A673 (cell line): ENCODE measurements around the gene CCR8. TPM values are rescaled to one million over a fixed set of nuclear protein-coding genes. Genes with fewer than 3 reads are reported as not detected.

Experiments
- BruUV-seq: library from RNA; stranded (reverse); fragments of 400-500 nt; replicated peaks from 2 replicates; lab custom pipeline; 2021; lab: Mats Ljungman, UMichigan
- CTCF ChIA-PET: fragments of 300-600 bp; sonication (Branson Sonifier 250); formaldehyde crosslinking; loops from one replicate; lab custom pipeline; 2022; ENCODE audit warnings: antibody characterized with exemption; lab: Charles Lee
- POLR2A ChIA-PET: fragments of 300-600 bp; sonication (Branson Sonifier 250); formaldehyde crosslinking; loops from one replicate; lab custom pipeline; 2022; ENCODE audit warnings: antibody characterized with exemption; ENCODE audit not compliant: low non-redundant PET; lab: Charles Lee
- DNase-seq: peaks from one replicate; pipeline ENCODE4 v3.0.0-alpha.2; 2015; ENCODE audit warnings: low spot score
- H3K27ac ChIP-seq: fragments of 200-600 bp; sonication (generic); 2 replicates; pipeline ENCODE4 v1.5.1; 2016; ENCODE audit warnings: mixed run types, low read depth, mild to moderate bottlenecking, mixed read lengths, antibody characterized with exemption, low read length; ENCODE audit not compliant: poor library complexity, severe bottlenecking
- H3K27me3 ChIP-seq: fragments of 200-600 bp; sonication (generic); replicated peaks from 2 replicates; pipeline ENCODE4 v1.6.1; 2017; ENCODE audit warnings: mixed run types, low read depth, mild to moderate bottlenecking, mixed read lengths, antibody characterized with exemption, low read length; ENCODE audit not compliant: insufficient read depth, poor library complexity
- H3K36me3 ChIP-seq: fragments of 200-600 bp; sonication (generic); 2 replicates; pipeline ENCODE4 v1.6.1; 2016; ENCODE audit warnings: mixed run types, mild to moderate bottlenecking, mixed read lengths, antibody characterized with exemption, low read length; ENCODE audit not compliant: insufficient read depth, poor library complexity, severe bottlenecking
- H3K4me1 ChIP-seq: fragments of 200-600 bp; sonication (generic); 2 replicates; pipeline ENCODE4 v1.6.1; 2017; ENCODE audit warnings: mixed run types, mild to moderate bottlenecking, mixed read lengths, antibody characterized with exemption, low read length; ENCODE audit not compliant: insufficient read depth, poor library complexity, severe bottlenecking
- H3K4me3 ChIP-seq: fragments of 200-600 bp; sonication (generic); 2 replicates; pipeline ENCODE4 v1.5.1; 2016; ENCODE audit warnings: low read depth, mixed run types, mild to moderate bottlenecking, mixed read lengths, low read length; ENCODE audit not compliant: poor library complexity, severe bottlenecking
- H3K9me3 ChIP-seq: fragments of 200-600 bp; sonication (generic); 2 replicates; pipeline ENCODE4 v1.6.1; 2016; ENCODE audit warnings: mixed run types, low read depth, mild to moderate bottlenecking, mixed read lengths, antibody characterized with exemption, low read length; ENCODE audit not compliant: poor library complexity, severe bottlenecking
- CTCF ChIP-seq: fragments of 300-800, 200-600 bp; sonication (generic); conservative IDR thresholded peaks from 2 replicates; pipeline ENCODE4 v1.5.1; 2017; ENCODE audit warnings: low read depth, mild to moderate bottlenecking, antibody characterized with exemption, low read length, moderate library complexity, mixed read lengths
- EZH2 ChIP-seq: fragments of 200-600 bp; sonication (generic); IDR thresholded peaks from 2 replicates; pipeline ENCODE4 v1.6.1; 2017; ENCODE audit warnings: borderline replicate concordance, low read depth, mild to moderate bottlenecking, mixed read lengths, antibody characterized with exemption, low read length; ENCODE audit not compliant: poor library complexity, severe bottlenecking
- intact Hi-C: fragments of 100-400 bp; cut with micrococcal nuclease; formaldehyde crosslinking; loops from one replicate; pipeline ENCODE4 v1.10.0; 2022; ENCODE audit not compliant: unreplicated experiment
- total RNA-seq: library from RNA; stranded (reverse); gene quantifications from 2 replicates; pipeline ENCODE4 v1.2.3, GENCODE V29; 2021

CCR8 gene
- total RNA-seq, 1 experiment from 2014 or later, result not detected

- TF ChIP-seq EZH2, result no peak
- no peak for TF ChIP-seq CTCF
- POLR2A ChIA-PET, result no interaction called here
- CTCF ChIA-PET, result no interaction called here
- Histone ChIP-seq H3K36me3 (no peaks in the 10 kb centered on the region), H3K9me3 (no peaks in the 10 kb centered on the region), H3K27ac (no peak overlapping the region), H3K4me3 (no peak overlapping the region), H3K4me1 (no peaks in the 10 kb centered on the region), H3K27me3 (no peaks in the 10 kb centered on the region)
- no peak for DNase-seq
- BruUV-seq, result no TSS peak
- intact Hi-C loops, result no loop called here
These were observed 3.0 kb downstream of the CCR8 start for GRCh38 chr3:39332525-39332924.

- Histone ChIP-seq H3K36me3 (no peaks in the 10 kb centered on the region), H3K27me3 (no peaks in the 10 kb centered on the region), H3K4me1 (no peaks in the 10 kb centered on the region), H3K9me3 (no peaks in the 10 kb centered on the region), H3K27ac (no peak overlapping the region), H3K4me3 (no peak overlapping the region)
- no TSS peak for BruUV-seq
- CTCF ChIA-PET, result no interaction called here
- intact Hi-C loops, result no loop called here
- DNase-seq, result no peak
- POLR2A ChIA-PET, result no interaction called here
- no peak for TF ChIP-seq EZH2
- no peak for TF ChIP-seq CTCF
These were observed 4.1 kb downstream of the CCR8 start for GRCh38 chr3:39333607-39334006.

GRCh38 chr3:39334205-39334604 lies 4.7 kb downstream of the CCR8 start:
- H3K27me3 ChIP-seq, result no peaks in the 10 kb centered on the region
- ChIA-PET POLR2A (no interaction called here), CTCF (interaction anchor here (0.6 kb wide), 1 partner anchor 13 kb away, joined by 5 read pairs; no protein-coding TSS in a partner anchor)
- H3K27ac ChIP-seq, result no peak overlapping the region
- no peak for DNase-seq
- no peaks in the 10 kb centered on the region for H3K4me1 ChIP-seq
- H3K4me3 ChIP-seq, result no peak overlapping the region
- intact Hi-C loops, result no loop called here
- no peaks in the 10 kb centered on the region for H3K36me3 ChIP-seq
- no peak for TF ChIP-seq CTCF
- TF ChIP-seq EZH2, result no peak
- no TSS peak for BruUV-seq
- no peaks in the 10 kb centered on the region for H3K9me3 ChIP-seq
